PC-9 (cell line): ENCODE results near the gene KDM1B. TPM values are rescaled to one million over a fixed set of nuclear protein-coding genes. Genes with fewer than 3 reads are reported as not detected.

ENCODE experiments used
- BruUV-seq: library from RNA; stranded (reverse); fragments of 400-500 nt; replicated peaks from 2 replicates; lab custom pipeline; 2021; lab: Mats Ljungman, UMichigan
- CTCF ChIA-PET: fragments of 300-600 bp; sonication (Branson Sonifier 250); formaldehyde crosslinking; loops from one replicate; lab custom pipeline; 2022; ENCODE audit warnings: antibody characterized with exemption; lab: Charles Lee
- POLR2A ChIA-PET: fragments of 300-600 bp; sonication (Branson Sonifier 250); formaldehyde crosslinking; loops from one replicate; lab custom pipeline; 2022; ENCODE audit warnings: antibody characterized with exemption; ENCODE audit not compliant: unreplicated experiment; lab: Charles Lee
- DNase-seq, 2 experiments: peaks; one replicate each; pipeline versions ENCODE4 v3.0.0 to v3.0.0-alpha.2; 2015 to 2022; ENCODE audit warnings: mixed read lengths in 1 of 2
- H2AFZ ChIP-seq: fragments of 200-600 bp; sonication (generic); 2 replicates; pipeline ENCODE4 v1.8.1; 2017; ENCODE audit warnings: antibody characterized with exemption
- H3F3A ChIP-seq: fragments of 200-600 bp; sonication (generic); 2 replicates; pipeline ENCODE4 v1.8.1; 2017; ENCODE audit warnings: antibody characterized with exemption, mild to moderate bottlenecking, low read depth; ENCODE audit not compliant: insufficient read depth
- H3K27ac ChIP-seq: fragments of 200-600 bp; sonication (generic); 2 replicates; pipeline ENCODE4 v1.6.1; 2016; ENCODE audit warnings: mixed run types
- H3K27me3 ChIP-seq: fragments of 200-600 bp; sonication (generic); 2 replicates; pipeline ENCODE4 v1.6.1; 2016; ENCODE audit warnings: low read depth, mixed run types; ENCODE audit not compliant: insufficient read depth
- H3K36me3 ChIP-seq: fragments of 200-600 bp; sonication (generic); 2 replicates; pipeline ENCODE4 v1.6.1; 2016; ENCODE audit warnings: low read depth, mixed run types
- H3K4me1 ChIP-seq: fragments of 200-600 bp; sonication (generic); replicated peaks from 2 replicates; pipeline ENCODE4 v1.6.1; 2016; ENCODE audit warnings: mixed run types; ENCODE audit not compliant: insufficient read depth
- H3K4me2 ChIP-seq: fragments of 200-600 bp; sonication (generic); 2 replicates; pipeline ENCODE4 v1.6.1; 2017; ENCODE audit warnings: mixed run types
- H3K4me3 ChIP-seq: fragments of 200-600 bp; sonication (generic); 2 replicates; pipeline ENCODE4 v1.6.1; 2016; ENCODE audit warnings: mixed run types
- H3K79me2 ChIP-seq: fragments of 200-600 bp; sonication (generic); 2 replicates; pipeline ENCODE4 v1.6.1; 2017; ENCODE audit warnings: low read depth, mixed run types
- H3K9me2 ChIP-seq: fragments of 200-600 bp; sonication (generic); 2 replicates; pipeline ENCODE4 v1.8.1; 2017; ENCODE audit warnings: mild to moderate bottlenecking; ENCODE audit not compliant: insufficient read depth
- H3K9me3 ChIP-seq: fragments of 200-600 bp; sonication (generic); 2 replicates; pipeline ENCODE4 v1.8.1; 2016; ENCODE audit warnings: low read depth; ENCODE audit not compliant: insufficient read depth
- H4K20me1 ChIP-seq: fragments of 200-600 bp; sonication (generic); 2 replicates; pipeline ENCODE4 v1.8.1; 2017; ENCODE audit not compliant: insufficient read depth
- CTCF ChIP-seq: fragments of 200-600 bp; sonication (generic); conservative IDR thresholded peaks from 2 replicates; pipeline ENCODE4 v1.6.1; 2017; ENCODE audit warnings: mixed run types, antibody characterized with exemption, mild to moderate bottlenecking, moderate library complexity
- EZH2 ChIP-seq: fragments of 200-600 bp; sonication (generic); IDR thresholded peaks from 2 replicates; pipeline ENCODE4 v1.8.0; 2017; ENCODE audit warnings: antibody characterized with exemption, low read depth
- intact Hi-C: fragments of 100-400 bp; cut with micrococcal nuclease; formaldehyde crosslinking; loops from one replicate; pipeline ENCODE4 v1.10.0; 2022; ENCODE audit not compliant: unreplicated experiment
- total RNA-seq: library from RNA; stranded (reverse); gene quantifications from 2 replicates; pipeline ENCODE4 v1.2.3, GENCODE V29; 2021

The KDM1B gene
- total RNA-seq, 1 experiment from 2014 or later, result 21.5 TPM

- H3F3A ChIP-seq, result peaks cover 32% of the 10 kb centered on the region; the same call in 1 of the 2 replicates
- DNase-seq, result no peak
- CTCF ChIA-PET, result no interaction called here
- H4K20me1 ChIP-seq, result no peaks in the 10 kb centered on the region
- no peak for TF ChIP-seq CTCF
- TF ChIP-seq EZH2, result no peak
- no peak overlapping the region for H3K4me3 ChIP-seq
- H2AFZ ChIP-seq, result no peak overlapping the region
- no peaks in the 10 kb centered on the region for H3K9me2 ChIP-seq
- H3K27ac ChIP-seq, result 0 out of 2 replicates have a peak overlapping the region, but pooled peaks have one; percentile 6
- POLR2A ChIA-PET, result no interaction called here
- H3K4me2 ChIP-seq, result no peak overlapping the region
- H3K4me1 ChIP-seq, result peaks cover 17% of the 10 kb centered on the region
- H3K79me2 ChIP-seq, result peaks cover 72% of the 10 kb centered on the region
- H3K9me3 ChIP-seq, result no peaks in the 10 kb centered on the region
- intact Hi-C loops, result no loop called here
- BruUV-seq, result no TSS peak
- no peaks in the 10 kb centered on the region for H3K27me3 ChIP-seq
- peaks cover 62% of the 10 kb centered on the region for H3K36me3 ChIP-seq
Measured at GRCh38 chr6:18245642-18246041, 90.4 kb downstream of the KDM1B start.

DNA sequence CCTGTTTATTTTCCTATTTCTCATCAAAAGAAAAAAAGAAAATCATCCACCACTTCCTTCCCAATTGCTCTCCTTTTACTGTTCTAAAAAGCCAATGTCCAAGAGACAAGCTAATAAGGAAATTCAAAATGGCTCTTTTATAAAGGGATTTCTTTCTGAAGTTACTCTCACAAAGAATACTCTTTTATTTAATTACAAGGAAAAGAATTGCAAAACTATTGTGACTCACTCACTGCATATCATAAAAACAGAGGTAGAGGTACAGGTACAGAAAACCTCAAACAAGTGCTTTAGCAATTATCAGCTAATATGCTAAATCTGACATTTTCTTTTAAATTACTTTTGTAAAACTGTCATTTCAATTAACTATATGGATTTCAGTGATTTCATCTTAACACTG lies 91.0 kb downstream of the KDM1B start:
- TF ChIP-seq CTCF (no peak), EZH2 (no peak)
- Histone ChIP-seq H2AFZ (no peak overlapping the region), H4K20me1 (no peaks in the 10 kb centered on the region), H3K4me1 (peaks cover 17% of the 10 kb centered on the region), H3K4me3 (no peak overlapping the region), H3K79me2 (peaks cover 72% of the 10 kb centered on the region), H3K27me3 (no peaks in the 10 kb centered on the region), H3K9me3 (no peaks in the 10 kb centered on the region), H3K36me3 (peaks cover 65% of the 10 kb centered on the region), H3K9me2 (no peaks in the 10 kb centered on the region), H3K4me2 (no peak overlapping the region), H3F3A (peaks cover 32% of the 10 kb centered on the region; the same call in 1 of the 2 replicates), H3K27ac (peak overlapping the region; percentile 24; the same call in 1 of the 2 replicates)
- intact Hi-C loops, result no loop called here
- ChIA-PET CTCF (no interaction called here), POLR2A (interaction anchor here (0.6 kb wide), 1 partner anchor 10 kb away, joined by 6 read pairs; no protein-coding TSS in a partner anchor)
- no TSS peak for BruUV-seq
- peak in 1 of 2 experiments; percentile 40 for DNase-seq

GRCh38 chr6:18247002-18247401 lies 91.8 kb downstream of the KDM1B start:
- no peaks in the 10 kb centered on the region for H3K9me2 ChIP-seq
- no peak overlapping the region for H2AFZ ChIP-seq
- H3K36me3 ChIP-seq, result peaks cover 64% of the 10 kb centered on the region
- H4K20me1 ChIP-seq, result no peaks in the 10 kb centered on the region; the same call in 1 of the 2 replicates
- ChIA-PET CTCF (no interaction called here), POLR2A (interaction anchor here (0.6 kb wide), 1 partner anchor 11 kb away, joined by 6 read pairs; no protein-coding TSS in a partner anchor)
- intact Hi-C loops, result no loop called here
- no peaks in the 10 kb centered on the region for H3K9me3 ChIP-seq
- TF ChIP-seq CTCF (no peak), EZH2 (no peak)
- peaks cover 9% of the 10 kb centered on the region for H3K4me1 ChIP-seq
- H3F3A ChIP-seq, result peaks cover 27% of the 10 kb centered on the region; the same call in 1 of the 2 replicates
- no peak overlapping the region for H3K4me2 ChIP-seq
- H3K79me2 ChIP-seq, result peaks cover 75% of the 10 kb centered on the region
- BruUV-seq, result no TSS peak
- H3K27me3 ChIP-seq, result no peaks in the 10 kb centered on the region
- peak overlapping the region; percentile 24; the same call in 1 of the 2 replicates for H3K27ac ChIP-seq
- no peak overlapping the region for H3K4me3 ChIP-seq
- DNase-seq, result no peak
